A673 (cell line): ENCODE results near the gene GULP1. TPM values are rescaled to one million over a fixed set of nuclear protein-coding genes. Genes with fewer than 3 reads are reported as not detected.

Experiments
- BruUV-seq: library from RNA; stranded (reverse); fragments of 400-500 nt; replicated peaks from 2 replicates; lab custom pipeline; 2021; lab: Mats Ljungman, UMichigan
- CTCF ChIA-PET: fragments of 300-600 bp; sonication (Branson Sonifier 250); formaldehyde crosslinking; loops from one replicate; lab custom pipeline; 2022; ENCODE audit warnings: antibody characterized with exemption; lab: Charles Lee
- POLR2A ChIA-PET: fragments of 300-600 bp; sonication (Branson Sonifier 250); formaldehyde crosslinking; loops from one replicate; lab custom pipeline; 2022; ENCODE audit warnings: antibody characterized with exemption; ENCODE audit not compliant: low non-redundant PET; lab: Charles Lee
- DNase-seq: peaks from one replicate; pipeline ENCODE4 v3.0.0-alpha.2; 2015; ENCODE audit warnings: low spot score
- H3K27ac ChIP-seq: fragments of 200-600 bp; sonication (generic); 2 replicates; pipeline ENCODE4 v1.5.1; 2016; ENCODE audit warnings: mixed run types, low read depth, mild to moderate bottlenecking, mixed read lengths, antibody characterized with exemption, low read length; ENCODE audit not compliant: poor library complexity, severe bottlenecking
- H3K27me3 ChIP-seq: fragments of 200-600 bp; sonication (generic); replicated peaks from 2 replicates; pipeline ENCODE4 v1.6.1; 2017; ENCODE audit warnings: mixed run types, low read depth, mild to moderate bottlenecking, mixed read lengths, antibody characterized with exemption, low read length; ENCODE audit not compliant: insufficient read depth, poor library complexity
- H3K36me3 ChIP-seq: fragments of 200-600 bp; sonication (generic); 2 replicates; pipeline ENCODE4 v1.6.1; 2016; ENCODE audit warnings: mixed run types, mild to moderate bottlenecking, mixed read lengths, antibody characterized with exemption, low read length; ENCODE audit not compliant: insufficient read depth, poor library complexity, severe bottlenecking
- H3K4me1 ChIP-seq: fragments of 200-600 bp; sonication (generic); 2 replicates; pipeline ENCODE4 v1.6.1; 2017; ENCODE audit warnings: mixed run types, mild to moderate bottlenecking, mixed read lengths, antibody characterized with exemption, low read length; ENCODE audit not compliant: insufficient read depth, poor library complexity, severe bottlenecking
- H3K4me3 ChIP-seq: fragments of 200-600 bp; sonication (generic); 2 replicates; pipeline ENCODE4 v1.5.1; 2016; ENCODE audit warnings: low read depth, mixed run types, mild to moderate bottlenecking, mixed read lengths, low read length; ENCODE audit not compliant: poor library complexity, severe bottlenecking
- H3K9me3 ChIP-seq: fragments of 200-600 bp; sonication (generic); 2 replicates; pipeline ENCODE4 v1.6.1; 2016; ENCODE audit warnings: mixed run types, low read depth, mild to moderate bottlenecking, mixed read lengths, antibody characterized with exemption, low read length; ENCODE audit not compliant: poor library complexity, severe bottlenecking
- CTCF ChIP-seq: fragments of 300-800, 200-600 bp; sonication (generic); conservative IDR thresholded peaks from 2 replicates; pipeline ENCODE4 v1.5.1; 2017; ENCODE audit warnings: low read depth, mild to moderate bottlenecking, antibody characterized with exemption, low read length, moderate library complexity, mixed read lengths
- EZH2 ChIP-seq: fragments of 200-600 bp; sonication (generic); IDR thresholded peaks from 2 replicates; pipeline ENCODE4 v1.6.1; 2017; ENCODE audit warnings: borderline replicate concordance, low read depth, mild to moderate bottlenecking, mixed read lengths, antibody characterized with exemption, low read length; ENCODE audit not compliant: poor library complexity, severe bottlenecking
- intact Hi-C: fragments of 100-400 bp; cut with micrococcal nuclease; formaldehyde crosslinking; loops from one replicate; pipeline ENCODE4 v1.10.0; 2022; ENCODE audit not compliant: unreplicated experiment
- total RNA-seq: library from RNA; stranded (reverse); gene quantifications from 2 replicates; pipeline ENCODE4 v1.2.3, GENCODE V29; 2021

Gene GULP1
- total RNA-seq, 1 experiment from 2014 or later, result 7.2 TPM

- no TSS peak for BruUV-seq
- Histone ChIP-seq H3K4me1 (peaks cover 17% of the 10 kb centered on the region), H3K9me3 (peaks cover 7% of the 10 kb centered on the region), H3K4me3 (no peak overlapping the region), H3K27ac (no peak overlapping the region), H3K27me3 (no peaks in the 10 kb centered on the region), H3K36me3 (no peaks in the 10 kb centered on the region)
- ChIA-PET POLR2A (interaction anchor here (0.7 kb wide), 1 partner anchor 955 kb away, joined by 9 read pairs; no protein-coding TSS in a partner anchor), CTCF (no interaction called here)
- TF ChIP-seq CTCF, result no peak
- no peak for TF ChIP-seq EZH2
- no peak for DNase-seq
- intact Hi-C loops, result loop anchor here (10.0 kb wide), 1 partner anchor 648 kb away; the partner anchor contains the start of gene COL5A2
Observed at GRCh38 chr2:188526701-188527100, 235.0 kb downstream of the GULP1 start.

GRCh38 chr2:188527141-188527540 is 235.5 kb downstream of the GULP1 start:
- POLR2A ChIA-PET, result interaction anchor here (0.7 kb wide), 1 partner anchor 955 kb away, joined by 9 read pairs; no protein-coding TSS in a partner anchor

GRCh38 chr2:188527581-188527993 is 235.9 kb downstream of the GULP1 start:
- intact Hi-C loops, result loop anchor here (10.0 kb wide), 1 partner anchor 647 kb away; the partner anchor contains the start of gene COL5A2
- Histone ChIP-seq H3K36me3 (no peaks in the 10 kb centered on the region), H3K9me3 (peaks cover 7% of the 10 kb centered on the region), H3K4me3 (no peak overlapping the region), H3K27me3 (no peaks in the 10 kb centered on the region), H3K27ac (no peak overlapping the region), H3K4me1 (peaks cover 17% of the 10 kb centered on the region)
- ChIA-PET CTCF (no interaction called here), POLR2A (interaction anchor here (0.7 kb wide), 1 partner anchor 955 kb away, joined by 9 read pairs; no protein-coding TSS in a partner anchor)
- TF ChIP-seq CTCF (no peak), EZH2 (no peak)
- no peak for DNase-seq
- BruUV-seq, result no TSS peak

More at GRCh38 chr2:188527141-188527540, 235.5 kb downstream of the GULP1 start:
- no peak overlapping the region for H3K27ac ChIP-seq
- H3K9me3 ChIP-seq, result peaks cover 7% of the 10 kb centered on the region
- CTCF ChIA-PET, result no interaction called here
- peaks cover 17% of the 10 kb centered on the region for H3K4me1 ChIP-seq
- no peaks in the 10 kb centered on the region for H3K27me3 ChIP-seq
- no peak for TF ChIP-seq EZH2
- TF ChIP-seq CTCF, result no peak
- intact Hi-C loops, result loop anchor here (10.0 kb wide), 1 partner anchor 648 kb away; the partner anchor contains the start of gene COL5A2
- no peaks in the 10 kb centered on the region for H3K36me3 ChIP-seq
- no TSS peak for BruUV-seq
- DNase-seq, result no peak
- H3K4me3 ChIP-seq, result no peak overlapping the region
